MM.1S (cell line): Measurements from ENCODE around the gene STYK1.

Experiments used
- DNase-seq: peaks from one replicate; pipeline ENCODE4 v3.0.0-alpha.2; 2015
- H2AFZ ChIP-seq: fragments of 300-600 bp; sonication (generic); 2 replicates; pipeline ENCODE4 v1.6.0; 2016; ENCODE audit warnings: antibody characterized with exemption, low read length
- H3F3A ChIP-seq: fragments of 300-600 bp; sonication (generic); 2 replicates; pipeline ENCODE4 v1.6.1; 2016; ENCODE audit warnings: mild to moderate bottlenecking, antibody characterized with exemption, low read length, moderate library complexity, mixed read lengths; ENCODE audit not compliant: insufficient read depth
- H3K27ac ChIP-seq: fragments of 300-600 bp; sonication (generic); 2 replicates; pipeline ENCODE4 v1.5.1; 2016; ENCODE audit warnings: mild to moderate bottlenecking, low read length
- H3K27me3 ChIP-seq: fragments of 300-600 bp; sonication (generic); replicated peaks from 2 replicates; pipeline ENCODE4 v1.6.0; 2016; ENCODE audit warnings: low read length; ENCODE audit not compliant: insufficient read depth
- H3K36me3 ChIP-seq: fragments of 300-600 bp; sonication (generic); replicated peaks from 2 replicates; pipeline ENCODE4 v1.6.1; 2016; ENCODE audit warnings: mild to moderate bottlenecking, low read length, mixed read lengths; ENCODE audit not compliant: insufficient read depth
- H3K4me1 ChIP-seq: fragments of 300-600 bp; sonication (generic); 2 replicates; pipeline ENCODE4 v1.6.1; 2016; ENCODE audit warnings: low read length, mixed read lengths
- H3K4me2 ChIP-seq: fragments of 300-600 bp; sonication (generic); 2 replicates; pipeline ENCODE4 v1.6.0; 2016; ENCODE audit warnings: low read depth, low read length
- H3K4me3 ChIP-seq: fragments of 300-600 bp; sonication (generic); 2 replicates; pipeline ENCODE4 v1.5.1; 2016; ENCODE audit warnings: low read length, mixed read lengths
- H3K79me2 ChIP-seq: fragments of 300-600 bp; sonication (generic); 2 replicates; pipeline ENCODE4 v1.6.1; 2016; ENCODE audit warnings: mixed run types, low read length, mixed read lengths
- H3K9ac ChIP-seq: fragments of 300-600 bp; sonication (generic); 2 replicates; pipeline ENCODE4 v1.6.1; 2016; ENCODE audit warnings: low read length, mixed read lengths
- H3K9me2 ChIP-seq: fragments of 300-600 bp; sonication (generic); replicated peaks from 2 replicates; pipeline ENCODE4 v1.6.1; 2016; ENCODE audit warnings: mild to moderate bottlenecking, low read length, mixed read lengths; ENCODE audit not compliant: insufficient read depth
- H3K9me3 ChIP-seq: fragments of 300-600 bp; sonication (generic); replicated peaks from 2 replicates; pipeline ENCODE4 v1.6.1; 2016; ENCODE audit warnings: mild to moderate bottlenecking, low read length, mixed read lengths; ENCODE audit not compliant: insufficient read depth
- H4K20me1 ChIP-seq: fragments of 300-600 bp; sonication (generic); 2 replicates; pipeline ENCODE4 v1.6.1; 2016; ENCODE audit warnings: mild to moderate bottlenecking, low read length, moderate library complexity, mixed read lengths; ENCODE audit not compliant: insufficient read depth
- EZH2 ChIP-seq: fragments of 300-600 bp; sonication (generic); optimal IDR thresholded peaks from 2 replicates; pipeline ENCODE3; 2017; ENCODE audit warnings: low read depth, mild to moderate bottlenecking, antibody characterized with exemption, low read length, mixed read lengths
- EZH2phosphoT487 ChIP-seq: fragments of 300-600 bp; sonication (generic); IDR thresholded peaks from 2 replicates; pipeline ENCODE4 v1.6.1; 2018; ENCODE audit warnings: antibody characterized with exemption, low read length
- TF ChIP-seq, protein P1 (sequence below): fragments of 300-600 bp; sonication (generic); IDR thresholded peaks from 2 replicates; pipeline ENCODE4 v1.5.1; 2016; ENCODE audit warnings: antibody characterized with exemption, low read length, mixed read lengths

STYK1 gene

GRCh38 chr12:10620078-10620779 is 53.6 kb downstream of the STYK1 start:
- Histone ChIP-seq H2AFZ (no peak overlapping the region), H3K36me3 (no peaks in the 10 kb centered on the region), H3K9me2 (no peaks in the 10 kb centered on the region), H3K9ac (no peak overlapping the region), H3K4me3 (no peak overlapping the region), H4K20me1 (no peaks in the 10 kb centered on the region), H3F3A (no peaks in the 10 kb centered on the region), H3K4me2 (no peak overlapping the region), H3K27ac (no peak overlapping the region), H3K79me2 (no peaks in the 10 kb centered on the region), H3K4me1 (no peaks in the 10 kb centered on the region), H3K27me3 (no peaks in the 10 kb centered on the region), H3K9me3 (no peaks in the 10 kb centered on the region)
- TF ChIP-seq, protein P1, sequence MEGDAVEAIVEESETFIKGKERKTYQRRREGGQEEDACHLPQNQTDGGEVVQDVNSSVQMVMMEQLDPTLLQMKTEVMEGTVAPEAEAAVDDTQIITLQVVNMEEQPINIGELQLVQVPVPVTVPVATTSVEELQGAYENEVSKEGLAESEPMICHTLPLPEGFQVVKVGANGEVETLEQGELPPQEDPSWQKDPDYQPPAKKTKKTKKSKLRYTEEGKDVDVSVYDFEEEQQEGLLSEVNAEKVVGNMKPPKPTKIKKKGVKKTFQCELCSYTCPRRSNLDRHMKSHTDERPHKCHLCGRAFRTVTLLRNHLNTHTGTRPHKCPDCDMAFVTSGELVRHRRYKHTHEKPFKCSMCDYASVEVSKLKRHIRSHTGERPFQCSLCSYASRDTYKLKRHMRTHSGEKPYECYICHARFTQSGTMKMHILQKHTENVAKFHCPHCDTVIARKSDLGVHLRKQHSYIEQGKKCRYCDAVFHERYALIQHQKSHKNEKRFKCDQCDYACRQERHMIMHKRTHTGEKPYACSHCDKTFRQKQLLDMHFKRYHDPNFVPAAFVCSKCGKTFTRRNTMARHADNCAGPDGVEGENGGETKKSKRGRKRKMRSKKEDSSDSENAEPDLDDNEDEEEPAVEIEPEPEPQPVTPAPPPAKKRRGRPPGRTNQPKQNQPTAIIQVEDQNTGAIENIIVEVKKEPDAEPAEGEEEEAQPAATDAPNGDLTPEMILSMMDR: no peak
- no peak for DNase-seq

DNA sequence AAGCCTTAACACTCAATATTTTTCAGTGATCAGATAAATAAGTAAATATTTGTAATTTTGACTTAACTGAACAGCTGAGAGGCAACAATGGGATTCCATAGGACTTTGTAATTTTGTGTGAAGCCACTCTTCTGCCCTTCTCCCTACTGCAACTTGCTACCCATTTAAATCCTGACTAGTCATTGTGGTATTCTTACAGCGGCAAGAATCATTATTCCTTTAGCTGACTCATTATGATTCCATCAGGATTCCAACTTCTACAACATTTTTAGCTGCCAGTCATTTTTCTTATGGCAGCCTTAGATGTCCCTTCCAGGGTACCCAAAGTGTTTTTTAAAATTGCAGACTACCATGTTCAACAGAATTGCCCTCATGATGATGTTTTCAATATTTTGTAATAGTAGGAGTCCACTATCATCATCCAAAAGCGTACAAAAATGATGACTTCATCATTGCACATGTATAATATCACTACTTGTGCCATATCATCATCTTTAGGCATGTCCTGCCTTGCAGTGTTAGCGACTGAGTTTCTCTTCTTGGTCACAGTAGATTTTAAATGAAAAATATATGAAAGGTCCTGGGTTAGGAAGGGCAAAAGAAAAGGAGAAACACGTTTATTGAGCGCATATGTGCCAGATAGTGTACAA is 55.4 kb downstream of the STYK1 start:
- Histone ChIP-seq H3K79me2 (no peaks in the 10 kb centered on the region), H3K9me2 (no peaks in the 10 kb centered on the region), H3K4me3 (no peak overlapping the region), H3K27me3 (no peaks in the 10 kb centered on the region), H3K36me3 (no peaks in the 10 kb centered on the region), H3F3A (no peaks in the 10 kb centered on the region), H3K27ac (no peak overlapping the region), H3K9ac (no peak overlapping the region), H4K20me1 (no peaks in the 10 kb centered on the region), H3K9me3 (no peaks in the 10 kb centered on the region), H2AFZ (no peak overlapping the region), H3K4me1 (no peaks in the 10 kb centered on the region), H3K4me2 (no peak overlapping the region)
- DNase-seq: no peak
- TF ChIP-seq EZH2phosphoT487: no peak
- no peak for TF ChIP-seq EZH2
- TF ChIP-seq, protein P1: no peak

DNA sequence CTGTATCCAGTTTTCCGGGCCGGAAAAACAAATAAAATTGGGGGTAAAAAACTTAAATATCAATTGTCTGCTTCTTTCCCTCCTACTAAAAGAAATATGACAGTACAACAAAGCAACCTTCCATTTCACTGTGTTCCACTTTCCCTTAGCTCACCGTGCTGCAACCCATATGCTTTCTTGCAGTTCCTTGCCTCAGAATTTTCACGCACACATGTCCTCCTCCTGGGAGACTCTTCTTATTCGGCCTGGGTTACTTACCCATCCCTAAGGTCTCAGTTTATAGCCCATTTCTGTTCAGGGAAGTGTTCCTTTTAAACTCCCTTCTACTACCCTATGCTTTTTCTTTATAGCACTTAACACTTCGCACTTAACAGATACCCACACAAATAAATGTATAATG is 56.0 kb downstream of the STYK1 start:
- no peaks in the 10 kb centered on the region for H3K27me3 ChIP-seq
- TF ChIP-seq EZH2: no peak
- TF ChIP-seq, protein P1: no peak
- TF ChIP-seq EZH2phosphoT487: no peak
- H3K9me3 ChIP-seq: no peaks in the 10 kb centered on the region
- H3K36me3 ChIP-seq: no peaks in the 10 kb centered on the region
- no peak overlapping the region for H3K9ac ChIP-seq
- no peak for DNase-seq
- no peaks in the 10 kb centered on the region for H4K20me1 ChIP-seq
- no peak overlapping the region for H3K4me3 ChIP-seq
- H3K27ac ChIP-seq: no peak overlapping the region
- no peaks in the 10 kb centered on the region for H3K9me2 ChIP-seq
- H3K4me1 ChIP-seq: no peaks in the 10 kb centered on the region
- no peak overlapping the region for H2AFZ ChIP-seq
- H3K79me2 ChIP-seq: peaks cover 5% of the 10 kb centered on the region
- H3F3A ChIP-seq: no peaks in the 10 kb centered on the region
- H3K4me2 ChIP-seq: no peak overlapping the region
